ENCODE results near the gene CDC14A. TPM values are rescaled to one million over a fixed set of nuclear protein-coding genes. Genes with fewer than 3 reads are reported as not detected.

The CDC14A gene
- total RNA-seq, 1 experiment from 2014 or later: 6.6 TPM

GRCh38 chr1:100387657-100388350, 35.5 kb downstream of the CDC14A start:
- Histone ChIP-seq H3K27ac (ENCODE audit: low read length) (no peak overlapping the region), H3K4me3 (ENCODE audit: low read depth in 2 of 2, low read length in 2 of 2) (no peak overlapping the region), H3K27me3 (ENCODE audit: control insufficient read depth, insufficient read depth, low read length) (no peaks in the 10 kb centered on the region), H3K36me3 (ENCODE audit: control insufficient read depth, insufficient read depth, low read length) (no peaks in the 10 kb centered on the region; the same call in 1 of the 2 replicates), H3K9me3 (ENCODE audit: control insufficient read depth, insufficient read depth, low read depth, low read length) (no peaks in the 10 kb centered on the region), H3K4me1 (ENCODE audit: control insufficient read depth, insufficient read depth, low read length) (no peaks in the 10 kb centered on the region)
- no peak for TF ChIP-seq SIN3A (IDR thresholded peaks at IDR 0.05; ENCODE audit: borderline replicate concordance, insufficient read depth, low read depth, low read length)
- TF ChIP-seq TCF7L2 (IDR thresholded peaks at IDR 0.05; ENCODE audit: low read depth, low read length): no peak
- no peak for TF ChIP-seq CTCF (IDR thresholded peaks at IDR 0.05)
- TF ChIP-seq POLR2AphosphoS5 (IDR thresholded peaks at IDR 0.05; ENCODE audit: low read depth, low read length): no peak
- no peak for TF ChIP-seq REST (IDR thresholded peaks at IDR 0.05; ENCODE audit: insufficient read depth in 1 of 2, low read depth in 2 of 2, low read length in 1 of 2)
- no TSS peak for BruUV-seq (replicated peaks)
- intact Hi-C loops (cut with micrococcal nuclease; ENCODE audit: unreplicated experiment): no loop called here
- in situ Hi-C loops (cut with HindIII; ENCODE audit: low pct_unique_long_range_greater_than_20kb, low sequenced_read_pairs): no loop called here
- no peak for ATAC-seq
- ChIA-PET CTCF (interaction anchor here (0.6 to 0.7 kb wide), 2 partner anchors 79 to 557 kb away, joined by 4 to 5 read pairs; no protein-coding TSS in a partner anchor), POLR2A (no interaction called here)
- DNase-seq (ENCODE audit: low read depth, low spot score): no peak

- POLR2A ChIA-PET: no interaction called here
- no TSS peak for BruUV-seq (replicated peaks)
- Histone ChIP-seq H3K4me3 (ENCODE audit: low read depth in 2 of 2, low read length in 2 of 2) (no peak overlapping the region), H3K27me3 (ENCODE audit: control insufficient read depth, insufficient read depth, low read length) (no peaks in the 10 kb centered on the region), H3K27ac (ENCODE audit: low read length) (no peak overlapping the region), H3K36me3 (ENCODE audit: control insufficient read depth, insufficient read depth, low read length) (no peaks in the 10 kb centered on the region; the same call in 1 of the 2 replicates), H3K9me3 (ENCODE audit: control insufficient read depth, insufficient read depth, low read depth, low read length) (no peaks in the 10 kb centered on the region), H3K4me1 (ENCODE audit: control insufficient read depth, insufficient read depth, low read length) (no peaks in the 10 kb centered on the region)
- in situ Hi-C loops (cut with HindIII; ENCODE audit: low pct_unique_long_range_greater_than_20kb, low sequenced_read_pairs): no loop called here
- CTCF ChIA-PET: interaction anchor here (1.2 kb wide), 1 partner anchor 69 kb away, joined by 3 read pairs; no protein-coding TSS in a partner anchor
- intact Hi-C loops (cut with micrococcal nuclease; ENCODE audit: unreplicated experiment): no loop called here
- DNase-seq (ENCODE audit: low read depth, low spot score) (no peak), ATAC-seq (no peak)
- TF ChIP-seq TCF7L2 (IDR thresholded peaks at IDR 0.05; ENCODE audit: low read depth, low read length) (no peak), POLR2AphosphoS5 (IDR thresholded peaks at IDR 0.05; ENCODE audit: low read depth, low read length) (no peak)
Observed at GRCh38 chr1:100390531-100390930, 38.2 kb downstream of the CDC14A start.

- no peak overlapping the region for H3K4me3 ChIP-seq (ENCODE audit: low read depth in 2 of 2, low read length in 2 of 2)
- DNase-seq (ENCODE audit: low read depth, low spot score) (no peak), ATAC-seq (no peak)
- in situ Hi-C loops (cut with HindIII; ENCODE audit: low pct_unique_long_range_greater_than_20kb, low sequenced_read_pairs) (no loop called here), intact Hi-C loops (cut with micrococcal nuclease; ENCODE audit: unreplicated experiment) (no loop called here)
- H3K4me1 ChIP-seq (ENCODE audit: control insufficient read depth, insufficient read depth, low read length): no peaks in the 10 kb centered on the region
- no peaks in the 10 kb centered on the region for H3K9me3 ChIP-seq (ENCODE audit: control insufficient read depth, insufficient read depth, low read depth, low read length)
- BruUV-seq (replicated peaks): no TSS peak
- no peak for TF ChIP-seq TCF7L2 (IDR thresholded peaks at IDR 0.05; ENCODE audit: low read depth, low read length)
- POLR2A ChIA-PET: no interaction called here
- CTCF ChIA-PET: no interaction called here
- no peak overlapping the region for H3K27ac ChIP-seq (ENCODE audit: low read length)
- H3K36me3 ChIP-seq (ENCODE audit: control insufficient read depth, insufficient read depth, low read length): no peaks in the 10 kb centered on the region; the same call in 1 of the 2 replicates
- no peaks in the 10 kb centered on the region for H3K27me3 ChIP-seq (ENCODE audit: control insufficient read depth, insufficient read depth, low read length)
Observed at GRCh38 chr1:100391675-100392074, 39.4 kb downstream of the CDC14A start.
